Esophagus muscularis mucosa (tissue), 4 donors: ENCODE data around the gene DBNL. TPM values are rescaled to one million over a fixed set of nuclear protein-coding genes. Genes with fewer than 3 reads are reported as not detected.
A peak's percentile ranks its signal among the peaks of the same experiment; 100 is the strongest.

Source experiments
- DNase-seq: peaks from one replicate; pipeline ENCODE4 v3.0.0-alpha.2; 2017; ENCODE audit errors: extremely low spot score
- H3K27ac ChIP-seq, 4 donors: fragments of 200-600 bp; sonication (generic); replicated peaks in 1 of 4; 1 replicate in 3 of 4; 2 replicates in 1 of 4; pipeline ENCODE4 v1.5.1; 2016 to 2019; ENCODE audit warnings: mild to moderate bottlenecking in 1 of 4
- H3K27me3 ChIP-seq, 4 donors: fragments of 200-600 bp; sonication (generic); one replicate each; pipeline versions ENCODE4 v1.5.1 to v1.6.0; 2016 to 2019
- H3K36me3 ChIP-seq, 4 donors: fragments of 200-600 bp; sonication (generic); one replicate each; pipeline ENCODE4 v1.5.1; 2016 to 2019
- H3K4me1 ChIP-seq, 4 donors: fragments of 200-600 bp; sonication (generic); one replicate each; pipeline ENCODE4 v1.5.1; 2016 to 2019
- H3K4me3 ChIP-seq, 4 donors: fragments of 200-600 bp; sonication (generic); 1 replicate in 2 of 4; 2 replicates in 2 of 4; pipeline ENCODE4 v1.5.1; 2016 to 2019; ENCODE audit warnings: mild to moderate bottlenecking in 4 of 4, moderate library complexity in 1 of 4
- H3K9me3 ChIP-seq, 4 donors: fragments of 200-600 bp; sonication (generic); 1 replicate in 3 of 4; 2 replicates in 1 of 4; pipeline ENCODE4 v1.5.1; 2016 to 2019
- EP300 ChIP-seq: sonication (generic); formaldehyde crosslinking; IDR thresholded peaks from one replicate; pipeline ENCODE4 v1.6.1; 2017; ENCODE audit warnings: antibody characterized with exemption
- POLR2A ChIP-seq: fragments of 450-650 bp; IDR thresholded peaks from one replicate; pipeline ENCODE4 v1.6.1; 2017; ENCODE audit warnings: antibody characterized with exemption, moderate library complexity, mild to moderate bottlenecking, low read depth
- POLR2AphosphoS5 ChIP-seq, 2 donors: sonication (generic); formaldehyde crosslinking; IDR thresholded peaks; one replicate each; pipeline ENCODE4 v1.6.1; 2017; ENCODE audit warnings: antibody characterized with exemption in 2 of 2
- WGBS: methylation state at CpG from one replicate; pipeline ENCODE4 v1.1.5; 2018; 5-methylcytosine and 5-hydroxymethylcytosine counted together
- intact Hi-C: fragments of 100-400 bp; cut with DNase I; formaldehyde crosslinking; loops from one replicate; pipeline ENCODE4 v1.15.1; 2023
- total RNA-seq, 4 donors: library from RNA; depleted of rRNA; stranded (reverse); fragments of >200 nt; gene quantifications; one replicate each; pipeline versions ENCODE4 v1.1.0 to v1.2.1, GENCODE V29; 2016
- TF ChIP-seq, protein P1 (sequence below), 3 experiments: fragments of 200-600 bp in 2 of 3; fragments of 450-650 bp in 1 of 3; sonication (generic) in 2 of 3; IDR thresholded peaks; one replicate each; pipeline ENCODE4 v1.5.1; 2017 to 2019; ENCODE audit warnings: antibody characterized with exemption in 3 of 3, mild to moderate bottlenecking in 2 of 3, moderate library complexity in 1 of 3

DBNL gene
- total RNA-seq, 4 donors from 2014 or later: 93.9 to 122 (median 115) TPM

DNA sequence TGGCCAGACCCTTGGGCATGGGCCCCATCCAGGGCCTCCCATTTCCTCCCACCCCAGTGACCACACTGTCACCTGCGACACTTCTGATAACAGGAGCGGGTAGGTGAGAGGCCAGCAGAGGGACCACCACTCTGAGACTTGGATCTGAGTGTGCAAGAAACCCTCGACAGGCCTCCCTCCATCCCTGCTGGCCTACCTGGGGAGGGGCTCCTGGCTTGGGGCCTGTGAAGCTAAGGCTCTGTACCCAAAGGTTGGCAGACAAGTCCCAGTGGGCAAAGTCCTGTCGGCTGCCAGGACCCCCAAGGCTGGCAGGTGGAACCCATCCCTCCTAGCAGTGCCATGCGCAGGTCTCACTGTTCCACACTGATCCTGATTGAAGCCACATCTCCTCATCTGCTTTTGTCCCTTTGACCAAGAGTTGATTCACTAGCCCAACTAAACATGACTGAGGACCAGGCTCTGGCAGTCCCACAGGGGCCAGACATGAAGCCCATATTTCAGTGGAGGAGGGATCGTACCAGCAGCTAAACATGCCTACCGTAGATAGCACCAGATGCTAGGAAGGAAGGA lies 22.1 kb downstream of the DBNL start:
- intact Hi-C loops: no loop called here
- no peak for DNase-seq
- Histone ChIP-seq H3K9me3 (no peaks in the 10 kb centered on the region), H3K4me3 (no peak overlapping the region), H3K4me1 (peaks cover 27 to 63% (median 35%) of the 10 kb centered on the region in 4 donors), H3K27me3 (no peaks in the 10 kb centered on the region), H3K27ac (no peak overlapping the region), H3K36me3 (peaks cover 6 to 12% (median 10%) of the 10 kb centered on the region in 4 donors)
- TF ChIP-seq, protein P1, sequence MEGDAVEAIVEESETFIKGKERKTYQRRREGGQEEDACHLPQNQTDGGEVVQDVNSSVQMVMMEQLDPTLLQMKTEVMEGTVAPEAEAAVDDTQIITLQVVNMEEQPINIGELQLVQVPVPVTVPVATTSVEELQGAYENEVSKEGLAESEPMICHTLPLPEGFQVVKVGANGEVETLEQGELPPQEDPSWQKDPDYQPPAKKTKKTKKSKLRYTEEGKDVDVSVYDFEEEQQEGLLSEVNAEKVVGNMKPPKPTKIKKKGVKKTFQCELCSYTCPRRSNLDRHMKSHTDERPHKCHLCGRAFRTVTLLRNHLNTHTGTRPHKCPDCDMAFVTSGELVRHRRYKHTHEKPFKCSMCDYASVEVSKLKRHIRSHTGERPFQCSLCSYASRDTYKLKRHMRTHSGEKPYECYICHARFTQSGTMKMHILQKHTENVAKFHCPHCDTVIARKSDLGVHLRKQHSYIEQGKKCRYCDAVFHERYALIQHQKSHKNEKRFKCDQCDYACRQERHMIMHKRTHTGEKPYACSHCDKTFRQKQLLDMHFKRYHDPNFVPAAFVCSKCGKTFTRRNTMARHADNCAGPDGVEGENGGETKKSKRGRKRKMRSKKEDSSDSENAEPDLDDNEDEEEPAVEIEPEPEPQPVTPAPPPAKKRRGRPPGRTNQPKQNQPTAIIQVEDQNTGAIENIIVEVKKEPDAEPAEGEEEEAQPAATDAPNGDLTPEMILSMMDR (IDR thresholded peaks at IDR 0.05): no peak
- TF ChIP-seq EP300 (no peak), POLR2A (no peak), POLR2AphosphoS5 (IDR thresholded peaks at IDR 0.05) (no peak)
- WGBS: 84% methylated on average over 7 of the region's 7 CpGs

DNA sequence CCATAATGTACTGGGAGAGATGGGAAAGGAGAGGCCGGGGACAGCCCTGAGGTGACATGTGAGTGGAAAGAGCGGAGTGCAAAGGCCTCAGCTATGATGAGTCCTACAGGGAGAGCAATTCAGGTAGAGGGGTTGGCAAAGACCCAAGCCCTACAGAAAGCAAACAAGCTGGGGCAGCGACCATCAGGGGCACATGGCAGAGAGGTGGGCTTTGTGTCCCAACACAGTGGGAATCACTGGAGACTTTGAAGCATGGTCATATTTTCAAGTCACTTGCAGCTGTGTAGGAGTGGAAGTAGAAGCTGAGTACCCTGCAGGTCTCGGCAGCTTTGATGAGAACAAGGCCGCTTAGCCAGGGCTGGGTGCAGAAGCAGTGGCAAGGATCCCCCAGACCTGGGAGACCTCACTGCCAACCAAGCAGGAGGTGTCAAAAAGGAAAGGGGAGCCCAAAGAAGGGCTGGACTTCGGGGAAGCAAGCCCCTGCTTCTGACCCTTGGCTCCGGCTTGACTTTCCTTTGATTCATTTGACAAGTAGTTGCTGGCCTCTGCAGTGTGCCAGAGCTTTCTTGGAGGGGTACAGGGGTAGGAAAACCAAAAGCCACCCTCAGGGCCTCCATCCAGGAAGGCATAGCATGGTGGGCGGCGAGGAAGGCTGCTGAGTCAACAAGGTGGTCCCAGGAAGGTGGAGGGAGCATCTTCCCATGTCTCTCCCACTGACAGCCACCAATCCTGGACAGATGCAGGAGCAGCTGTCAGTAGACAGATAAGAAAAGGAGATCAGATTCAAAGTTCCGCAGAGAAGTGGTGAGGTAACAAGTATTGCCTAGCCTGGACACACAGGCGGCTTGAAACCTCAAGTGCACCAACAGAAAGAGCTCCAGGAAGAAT lies 22.8 kb downstream of the DBNL start:
- Histone ChIP-seq H3K4me1 (peaks cover 34 to 70% (median 42%) of the 10 kb centered on the region in 4 donors), H3K4me3 (no peak overlapping the region), H3K27me3 (no peaks in the 10 kb centered on the region), H3K9me3 (no peaks in the 10 kb centered on the region), H3K27ac (no peak overlapping the region), H3K36me3 (peaks cover 0 to 5% (median 3%) of the 10 kb centered on the region in 4 donors)
- intact Hi-C loops: no loop called here
- TF ChIP-seq, protein P1 (IDR thresholded peaks at IDR 0.05): no peak
- TF ChIP-seq POLR2AphosphoS5 (IDR thresholded peaks at IDR 0.05): peak in 1 of 2 donors; percentile 11
- no peak for DNase-seq
- WGBS: 87% methylated on average over 11 of the region's 11 CpGs

DNA sequence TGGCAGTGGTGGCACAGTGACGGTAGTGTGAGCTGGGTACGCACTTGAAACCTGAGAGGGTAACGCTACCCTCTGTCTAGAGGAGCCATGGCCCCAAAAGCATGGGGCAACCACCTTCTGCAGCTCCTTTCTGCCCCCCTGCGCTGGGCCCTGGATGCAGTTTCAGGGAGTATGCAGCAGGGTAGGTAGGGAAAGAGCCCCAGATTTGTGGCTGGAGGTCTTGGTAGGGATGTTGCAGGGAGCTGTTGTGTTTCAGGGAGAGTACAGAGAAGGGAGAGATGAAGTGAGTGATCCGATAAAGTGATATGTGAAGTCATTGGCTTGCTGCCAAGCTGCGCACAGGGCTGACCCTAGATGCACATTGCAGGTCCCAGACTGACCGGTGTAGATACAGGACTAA lies 23.6 kb downstream of the DBNL start:
- Histone ChIP-seq H3K27ac (no peak overlapping the region), H3K36me3 (peaks cover 0 to 5% (median 4%) of the 10 kb centered on the region in 4 donors), H3K4me3 (no peak overlapping the region), H3K4me1 (peaks cover 42 to 71% (median 47%) of the 10 kb centered on the region in 4 donors), H3K27me3 (no peaks in the 10 kb centered on the region), H3K9me3 (no peaks in the 10 kb centered on the region)
- no peak for DNase-seq
- WGBS: 60% methylated on average over 5 of the region's 7 CpGs
- intact Hi-C loops: no loop called here
- no peak for TF ChIP-seq EP300
- no peak for TF ChIP-seq POLR2A
- TF ChIP-seq POLR2AphosphoS5 (IDR thresholded peaks at IDR 0.05): peak in 1 of 2 donors; percentile 35
- TF ChIP-seq, protein P1 (IDR thresholded peaks at IDR 0.05): no peak

DNA sequence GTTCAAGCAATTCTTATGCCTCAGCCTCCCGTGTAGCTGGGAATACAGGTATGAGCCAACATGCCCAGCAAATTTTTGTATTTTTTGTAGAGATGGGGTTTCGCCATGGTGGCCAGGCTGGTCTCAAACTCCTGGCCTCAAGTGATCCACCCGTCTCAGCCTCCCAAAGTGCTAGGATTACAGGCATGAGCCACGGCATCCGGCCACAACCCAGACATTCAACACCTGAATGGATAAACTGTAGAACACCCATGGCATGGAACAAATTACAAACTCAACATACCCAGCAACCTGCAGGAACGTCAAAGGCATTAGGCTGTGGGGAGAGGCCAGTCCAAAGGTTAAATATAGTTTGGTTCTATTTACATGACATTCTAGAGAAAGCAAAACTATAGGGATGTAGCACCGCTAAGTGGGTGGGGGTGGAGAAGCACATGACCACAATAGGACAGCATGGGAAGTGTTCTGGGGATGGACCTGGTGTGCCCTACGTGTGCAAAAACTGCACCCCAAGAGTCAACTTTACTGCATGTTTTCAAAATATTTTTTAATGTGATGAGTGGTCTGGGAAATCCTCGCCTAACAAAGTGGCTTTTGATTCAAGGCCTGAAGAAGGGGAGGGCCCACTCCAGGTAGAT lies 27.3 kb downstream of the DBNL start:
- Histone ChIP-seq H3K4me1 (peaks cover 33 to 49% (median 35%) of the 10 kb centered on the region in 4 donors), H3K9me3 (no peaks in the 10 kb centered on the region), H3K27me3 (no peaks in the 10 kb centered on the region), H3K36me3 (peaks cover 8 to 43% (median 42%) of the 10 kb centered on the region in 4 donors), H3K4me3 (no peak overlapping the region), H3K27ac (peak overlapping the region; percentile 61 to 78 (median 72))
- intact Hi-C loops: loop anchor here (2.0 kb wide), 1 partner anchor 125 kb away; no protein-coding TSS in a partner anchor
- TF ChIP-seq POLR2A: no peak
- TF ChIP-seq, protein P1 (IDR thresholded peaks at IDR 0.05): no peak
- no peak for TF ChIP-seq POLR2AphosphoS5 (IDR thresholded peaks at IDR 0.05)
- TF ChIP-seq EP300: no peak
- no peak for DNase-seq
- 58% methylated on average over 9 of the region's 9 CpGs for WGBS
